ENCODE measurements around the gene CERS4. TPM values are rescaled to one million over a fixed set of nuclear protein-coding genes. Genes with fewer than 3 reads are reported as not detected.

CERS4 gene
- total and polyA plus RNA-seq, 2 experiments from 2014 or later, result not detected

DNA sequence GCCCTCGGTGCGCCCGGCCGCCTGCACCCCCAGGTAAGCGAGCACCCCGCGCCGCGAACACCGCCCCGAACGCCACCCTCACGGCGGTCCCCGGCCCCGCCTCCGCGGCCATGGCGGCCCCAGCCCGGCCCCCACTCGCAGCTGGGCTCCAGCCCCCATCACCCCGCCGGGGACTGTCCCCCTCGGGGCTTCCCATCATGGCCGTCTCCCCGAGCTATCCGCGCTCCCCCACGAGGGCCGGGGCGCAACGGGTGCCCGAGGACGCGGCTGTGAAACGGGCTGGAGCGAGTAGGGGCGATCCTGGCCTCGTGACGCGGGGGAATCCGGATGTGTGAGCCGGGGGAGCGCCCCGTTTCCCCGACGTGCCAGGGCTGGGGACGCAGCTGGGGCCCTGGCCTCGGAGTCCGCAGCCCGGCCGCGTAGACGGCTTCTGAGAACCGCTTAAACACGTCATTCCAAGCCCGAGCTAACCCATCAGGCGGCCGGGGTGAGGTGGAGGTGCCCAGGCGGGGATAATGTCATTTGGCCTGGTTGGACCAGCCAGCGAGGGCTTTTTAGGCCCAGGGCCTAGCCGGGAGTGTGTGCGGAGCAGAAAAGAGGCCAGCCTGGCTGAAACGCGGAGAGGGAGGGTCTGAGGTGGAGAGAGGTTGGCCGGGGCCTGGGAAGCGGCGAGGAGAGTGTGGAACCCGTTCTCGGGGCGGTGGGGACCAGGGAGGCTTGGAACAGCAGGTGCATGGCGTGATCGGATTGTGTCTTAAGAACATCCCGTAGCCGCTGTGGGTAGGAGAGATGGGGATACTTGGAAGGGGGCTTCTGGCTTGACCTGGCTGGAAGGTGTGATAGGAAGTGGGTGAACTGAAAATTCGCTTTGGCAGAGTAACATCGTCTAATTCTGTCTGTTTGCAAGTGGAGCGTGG lies 550 bp downstream of the CERS4 start:
- Histone ChIP-seq H3K9me2 (ENCODE audit: insufficient read depth) (no peaks in the 10 kb centered on the region), H2AFZ (peak overlapping the region; percentile 29; the same call in 1 of the 2 replicates), H3K27ac (no peak overlapping the region), H3K36me3 (ENCODE audit: low read depth) (no peaks in the 10 kb centered on the region), H3K27me3 (replicated peaks; ENCODE audit: insufficient read depth) (peaks cover 27% of the 10 kb centered on the region), H3K4me2 (ENCODE audit: unreplicated experiment) (no peak overlapping the region), H3K4me3 (no peak overlapping the region), H3K4me1 (ENCODE audit: insufficient read depth) (no peaks in the 10 kb centered on the region), H3K9ac (no peak overlapping the region), H3F3A (ENCODE audit: insufficient read depth) (no peaks in the 10 kb centered on the region), H3K79me2 (ENCODE audit: insufficient read depth) (no peaks in the 10 kb centered on the region), H3K9me3 (ENCODE audit: low read depth) (no peaks in the 10 kb centered on the region), H4K20me1 (ENCODE audit: insufficient read depth) (no peaks in the 10 kb centered on the region)
- in situ Hi-C loops (cut with MboI), result no loop called here
- 7% methylated on average over 47 to 62 of the region's 78 CpGs for WGBS, 2 experiments (ENCODE audit: low coverage in 1 of 2, low lambda C conversion rate in 2 of 2, missing lambda C conversion rate in 2 of 2)
- TF ChIP-seq EZH2 (IDR thresholded peaks at IDR 0.05; ENCODE audit: insufficient read depth, poor library complexity, severe bottlenecking) (peak; percentile 63), EZH2phosphoT487 (IDR thresholded peaks at IDR 0.05; ENCODE audit: insufficient read depth, low read depth) (no peak)
- DNase-seq, result peak; percentile 32

DNA sequence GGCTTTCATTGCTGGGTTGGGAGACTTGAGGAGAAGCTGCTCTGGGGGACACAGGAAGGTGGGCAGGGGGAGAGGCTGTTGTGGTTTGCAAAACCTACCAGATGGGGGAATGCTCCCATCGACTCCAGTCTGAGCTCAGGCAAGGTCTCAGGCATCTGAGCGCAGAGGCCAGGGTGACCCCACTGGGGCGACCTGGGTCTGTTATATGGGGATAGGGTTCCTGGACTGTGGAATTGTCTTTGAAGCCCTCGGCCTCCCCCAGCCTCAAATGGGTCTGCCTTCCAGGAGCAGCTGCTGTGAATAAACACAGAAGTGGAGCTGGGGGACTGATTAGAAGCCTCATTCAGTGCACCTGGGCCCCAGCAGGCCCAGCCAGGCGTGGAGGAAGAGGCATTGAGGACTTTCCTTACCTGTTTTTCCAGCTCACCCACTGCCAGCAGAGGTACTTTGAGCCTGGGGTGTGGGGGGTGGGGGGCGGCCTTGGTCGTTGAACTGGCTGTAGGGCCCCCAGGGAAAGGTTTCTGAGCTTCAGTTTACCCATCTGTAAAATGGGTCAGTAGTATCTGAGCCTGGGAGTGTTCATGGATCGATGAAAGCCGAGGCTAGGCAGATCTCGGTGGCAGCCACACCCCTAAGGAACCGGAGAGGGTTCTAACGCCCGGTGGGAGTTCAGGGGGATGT lies 1.4 kb downstream of the CERS4 start:
- H3K4me3 ChIP-seq, result no peak overlapping the region
- H3K4me1 ChIP-seq (ENCODE audit: insufficient read depth), result no peaks in the 10 kb centered on the region
- H4K20me1 ChIP-seq (ENCODE audit: insufficient read depth), result no peaks in the 10 kb centered on the region
- H2AFZ ChIP-seq, result no peak overlapping the region
- H3K4me2 ChIP-seq (ENCODE audit: unreplicated experiment), result no peak overlapping the region
- no peak overlapping the region for H3K9ac ChIP-seq
- TF ChIP-seq EZH2phosphoT487 (IDR thresholded peaks at IDR 0.05; ENCODE audit: insufficient read depth, low read depth) (no peak), EZH2 (IDR thresholded peaks at IDR 0.05; ENCODE audit: insufficient read depth, poor library complexity, severe bottlenecking) (no peak)
- WGBS, 2 experiments (ENCODE audit: low coverage in 1 of 2, low lambda C conversion rate in 2 of 2, missing lambda C conversion rate in 2 of 2), result 69 to 70% methylated on average over 13 of the region's 13 CpGs
- H3K27me3 ChIP-seq (replicated peaks; ENCODE audit: insufficient read depth), result peaks cover 27% of the 10 kb centered on the region
- H3K27ac ChIP-seq, result no peak overlapping the region
- H3K9me3 ChIP-seq (ENCODE audit: low read depth), result no peaks in the 10 kb centered on the region
- DNase-seq, result no peak
- H3K36me3 ChIP-seq (ENCODE audit: low read depth), result no peaks in the 10 kb centered on the region
- H3F3A ChIP-seq (ENCODE audit: insufficient read depth), result no peaks in the 10 kb centered on the region
- no peaks in the 10 kb centered on the region for H3K9me2 ChIP-seq (ENCODE audit: insufficient read depth)
- H3K79me2 ChIP-seq (ENCODE audit: insufficient read depth), result no peaks in the 10 kb centered on the region
- in situ Hi-C loops (cut with MboI), result no loop called here

DNA sequence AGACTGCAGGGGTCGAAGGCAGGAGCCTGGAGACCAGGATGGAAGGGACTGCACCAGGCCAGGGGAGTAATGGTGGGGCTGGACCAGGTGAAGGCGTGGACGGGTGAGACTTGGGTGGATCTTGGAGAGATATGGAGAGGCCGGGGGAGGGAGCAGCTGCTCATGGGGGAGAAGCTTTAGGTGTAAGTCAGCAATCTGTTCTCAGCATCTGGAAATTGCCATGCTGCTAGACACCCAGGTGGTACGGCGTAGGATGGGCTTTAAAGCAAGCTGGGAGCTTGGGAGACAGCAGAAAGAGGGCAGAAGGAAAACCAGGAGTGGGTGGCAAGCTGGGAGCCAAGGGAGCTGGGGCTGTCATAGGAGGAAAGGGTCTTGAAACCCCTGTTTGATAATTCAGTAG lies 3.0 kb downstream of the CERS4 start:
- H3K9me3 ChIP-seq (ENCODE audit: low read depth), result no peaks in the 10 kb centered on the region
- H2AFZ ChIP-seq, result no peak overlapping the region
- H3K27me3 ChIP-seq (replicated peaks; ENCODE audit: insufficient read depth), result peaks cover 25% of the 10 kb centered on the region
- DNase-seq, result no peak
- in situ Hi-C loops (cut with MboI), result no loop called here
- H4K20me1 ChIP-seq (ENCODE audit: insufficient read depth), result no peaks in the 10 kb centered on the region
- H3K36me3 ChIP-seq (ENCODE audit: low read depth), result no peaks in the 10 kb centered on the region
- TF ChIP-seq EZH2 (IDR thresholded peaks at IDR 0.05; ENCODE audit: insufficient read depth, poor library complexity, severe bottlenecking) (no peak), EZH2phosphoT487 (IDR thresholded peaks at IDR 0.05; ENCODE audit: insufficient read depth, low read depth) (no peak)
- no peaks in the 10 kb centered on the region for H3K79me2 ChIP-seq (ENCODE audit: insufficient read depth)
- H3K9ac ChIP-seq, result no peak overlapping the region
- WGBS, 2 experiments (ENCODE audit: low coverage in 1 of 2, low lambda C conversion rate in 2 of 2, missing lambda C conversion rate in 2 of 2), result 74 to 81% methylated on average over 6 of the region's 6 CpGs
- no peaks in the 10 kb centered on the region for H3K9me2 ChIP-seq (ENCODE audit: insufficient read depth)
- H3K4me3 ChIP-seq, result no peak overlapping the region
- no peak overlapping the region for H3K4me2 ChIP-seq (ENCODE audit: unreplicated experiment)
- no peaks in the 10 kb centered on the region for H3K4me1 ChIP-seq (ENCODE audit: insufficient read depth)
- H3F3A ChIP-seq (ENCODE audit: insufficient read depth), result no peaks in the 10 kb centered on the region
- no peak overlapping the region for H3K27ac ChIP-seq

DNA sequence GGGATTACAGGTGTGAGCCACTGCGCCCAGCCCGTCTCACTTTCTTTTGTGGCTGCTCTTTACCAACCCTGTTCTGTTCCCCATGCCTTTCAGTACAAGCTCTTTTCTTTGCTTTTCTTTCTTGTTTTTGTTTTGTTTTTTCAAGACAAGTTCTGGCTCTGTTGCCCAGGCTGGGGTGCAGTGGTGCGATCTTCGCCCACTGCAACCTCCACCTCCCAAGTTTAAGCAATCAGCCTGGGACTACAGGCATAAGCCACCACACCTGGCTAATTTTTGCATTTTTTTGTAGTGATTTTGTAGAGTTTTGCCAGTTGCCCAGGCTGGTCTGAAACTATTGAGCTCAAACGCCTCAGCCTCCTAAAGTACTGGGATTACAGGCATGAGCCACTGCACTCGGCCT lies 3.7 kb downstream of the CERS4 start:
- H3K4me1 ChIP-seq (ENCODE audit: insufficient read depth), result no peaks in the 10 kb centered on the region
- no peak for DNase-seq
- in situ Hi-C loops (cut with MboI), result no loop called here
- no peaks in the 10 kb centered on the region for H3K36me3 ChIP-seq (ENCODE audit: low read depth)
- WGBS, 2 experiments (ENCODE audit: low coverage in 1 of 2, low lambda C conversion rate in 2 of 2, missing lambda C conversion rate in 2 of 2), result 75 to 88% methylated on average over 6 of the region's 6 CpGs
- no peaks in the 10 kb centered on the region for H3F3A ChIP-seq (ENCODE audit: insufficient read depth)
- no peak for TF ChIP-seq EZH2 (IDR thresholded peaks at IDR 0.05; ENCODE audit: insufficient read depth, poor library complexity, severe bottlenecking)
- TF ChIP-seq EZH2phosphoT487 (IDR thresholded peaks at IDR 0.05; ENCODE audit: insufficient read depth, low read depth), result no peak
- no peaks in the 10 kb centered on the region for H3K9me3 ChIP-seq (ENCODE audit: low read depth)
- no peaks in the 10 kb centered on the region for H3K9me2 ChIP-seq (ENCODE audit: insufficient read depth)
- no peaks in the 10 kb centered on the region for H4K20me1 ChIP-seq (ENCODE audit: insufficient read depth)
- H2AFZ ChIP-seq, result no peak overlapping the region
- H3K4me2 ChIP-seq (ENCODE audit: unreplicated experiment), result no peak overlapping the region
- no peak overlapping the region for H3K4me3 ChIP-seq
- H3K9ac ChIP-seq, result no peak overlapping the region
- peaks cover 19% of the 10 kb centered on the region for H3K27me3 ChIP-seq (replicated peaks; ENCODE audit: insufficient read depth)
- H3K27ac ChIP-seq, result no peak overlapping the region
- no peaks in the 10 kb centered on the region for H3K79me2 ChIP-seq (ENCODE audit: insufficient read depth)
